ENCODE results near the gene SPON1.

The SPON1 gene

DNA sequence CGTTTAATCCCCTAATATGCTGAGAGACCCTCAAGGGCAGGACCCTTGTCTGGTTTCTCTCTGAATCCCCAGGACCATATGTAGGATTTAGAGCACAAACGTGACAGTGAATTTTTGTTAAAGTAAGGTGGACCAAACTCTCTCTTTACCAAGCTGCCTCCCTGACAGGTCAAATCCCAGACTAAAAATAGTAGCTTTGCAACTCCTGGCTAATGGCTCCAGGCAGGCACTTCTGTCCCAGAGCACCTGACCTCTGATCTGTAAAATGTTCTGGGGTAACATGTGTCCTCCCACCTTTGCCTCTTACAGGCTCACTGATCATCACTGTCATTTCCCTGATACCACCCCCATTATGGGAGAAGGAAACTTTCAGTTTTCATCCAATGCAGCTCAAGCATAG, 152.3 kb downstream of the SPON1 start:
- TF ChIP-seq, protein P1, sequence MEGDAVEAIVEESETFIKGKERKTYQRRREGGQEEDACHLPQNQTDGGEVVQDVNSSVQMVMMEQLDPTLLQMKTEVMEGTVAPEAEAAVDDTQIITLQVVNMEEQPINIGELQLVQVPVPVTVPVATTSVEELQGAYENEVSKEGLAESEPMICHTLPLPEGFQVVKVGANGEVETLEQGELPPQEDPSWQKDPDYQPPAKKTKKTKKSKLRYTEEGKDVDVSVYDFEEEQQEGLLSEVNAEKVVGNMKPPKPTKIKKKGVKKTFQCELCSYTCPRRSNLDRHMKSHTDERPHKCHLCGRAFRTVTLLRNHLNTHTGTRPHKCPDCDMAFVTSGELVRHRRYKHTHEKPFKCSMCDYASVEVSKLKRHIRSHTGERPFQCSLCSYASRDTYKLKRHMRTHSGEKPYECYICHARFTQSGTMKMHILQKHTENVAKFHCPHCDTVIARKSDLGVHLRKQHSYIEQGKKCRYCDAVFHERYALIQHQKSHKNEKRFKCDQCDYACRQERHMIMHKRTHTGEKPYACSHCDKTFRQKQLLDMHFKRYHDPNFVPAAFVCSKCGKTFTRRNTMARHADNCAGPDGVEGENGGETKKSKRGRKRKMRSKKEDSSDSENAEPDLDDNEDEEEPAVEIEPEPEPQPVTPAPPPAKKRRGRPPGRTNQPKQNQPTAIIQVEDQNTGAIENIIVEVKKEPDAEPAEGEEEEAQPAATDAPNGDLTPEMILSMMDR (IDR thresholded peaks at IDR 0.05; ENCODE audit: low read length, missing control alignments), result no peak
- no peak overlapping the region for H3K4me3 ChIP-seq (replicated peaks; ENCODE audit: low read depth, low read length)
- no peak for DNase-seq (ENCODE audit: low read depth)

DNA sequence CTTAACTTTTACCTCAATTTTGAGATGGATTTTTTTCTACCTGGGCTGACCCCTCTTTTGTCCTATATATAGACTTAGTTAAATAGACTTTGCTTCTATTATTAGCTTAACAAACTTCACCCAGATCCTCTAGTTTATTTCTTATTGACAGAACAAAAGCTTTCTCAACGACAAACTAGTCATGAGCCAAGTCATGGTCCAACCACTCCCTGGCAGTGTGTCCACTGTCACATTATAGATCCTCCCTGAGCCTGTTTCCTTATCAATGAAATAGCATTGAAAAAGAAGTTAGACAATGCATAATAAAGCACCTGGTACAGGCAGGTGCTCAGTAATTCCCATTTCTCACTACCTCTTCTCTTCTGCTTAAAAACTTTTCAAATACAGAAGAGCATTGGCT, 155.1 kb downstream of the SPON1 start:
- no peak for DNase-seq (ENCODE audit: low read depth)
- TF ChIP-seq, protein P1 (IDR thresholded peaks at IDR 0.05; ENCODE audit: low read length, missing control alignments), result no peak
- no peak overlapping the region for H3K4me3 ChIP-seq (replicated peaks; ENCODE audit: low read depth, low read length)

DNA sequence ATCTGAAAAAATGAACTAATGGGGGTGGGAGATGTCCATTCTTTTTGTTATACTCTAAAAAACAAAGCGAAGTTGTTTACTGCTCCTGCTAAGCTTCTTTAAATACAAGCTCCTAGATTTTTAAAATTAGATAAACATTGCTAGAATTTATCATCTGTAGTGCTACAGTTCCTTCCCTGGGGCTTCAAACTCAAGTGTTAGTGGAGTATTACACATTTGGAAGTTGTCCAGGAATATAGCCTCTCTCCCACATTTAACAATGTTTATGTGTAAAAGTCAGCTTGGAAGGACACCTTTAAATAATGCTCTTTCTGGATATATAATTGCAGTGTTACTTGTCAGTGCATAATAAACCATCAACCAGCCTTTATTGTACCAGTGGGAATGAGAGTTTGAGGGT, 155.5 kb downstream of the SPON1 start:
- no peak for DNase-seq (ENCODE audit: low read depth)
- no peak overlapping the region for H3K4me3 ChIP-seq (replicated peaks; ENCODE audit: low read depth, low read length)
- TF ChIP-seq, protein P1 (IDR thresholded peaks at IDR 0.05; ENCODE audit: low read length, missing control alignments), result no peak

DNA sequence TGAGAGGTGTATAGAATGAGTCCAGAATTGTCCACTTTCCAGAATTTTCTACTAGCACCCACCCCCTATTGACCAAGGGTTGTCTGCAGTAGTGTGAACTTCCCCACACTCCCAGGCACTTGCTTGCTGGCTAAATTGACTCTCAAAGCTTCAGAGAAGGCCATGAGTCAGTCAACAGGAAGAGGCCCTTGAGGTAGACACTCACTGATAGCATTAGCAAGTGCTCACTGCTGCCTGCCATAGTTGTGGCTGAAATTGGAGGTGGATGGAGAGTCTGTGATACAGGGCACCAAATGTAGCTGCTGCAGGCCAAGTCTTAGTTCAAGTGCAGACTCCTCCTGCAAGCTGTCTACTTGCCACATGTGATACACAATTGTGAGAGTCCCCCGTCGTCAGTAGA, 156.8 kb downstream of the SPON1 start:
- TF ChIP-seq, protein P1 (IDR thresholded peaks at IDR 0.05; ENCODE audit: low read length, missing control alignments), result no peak

DNA sequence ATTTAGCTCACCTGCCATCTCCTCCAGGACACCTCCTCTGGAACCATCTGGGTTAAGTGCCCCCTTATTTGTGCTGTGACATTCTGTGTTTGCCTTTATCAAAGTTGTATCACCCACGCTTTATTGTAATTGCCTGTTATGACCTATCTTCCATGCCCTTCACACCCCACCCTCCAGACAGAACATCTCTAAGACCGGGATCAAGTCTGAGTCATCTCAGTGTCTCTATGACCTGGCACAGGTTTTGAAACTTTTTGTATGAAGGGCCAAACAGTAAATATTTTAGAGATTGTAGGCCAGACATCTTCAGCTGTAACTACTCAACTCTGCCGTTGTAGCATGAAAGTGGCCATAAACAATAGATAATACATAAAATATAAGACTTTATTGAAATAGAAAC, 161.8 kb downstream of the SPON1 start:
- no peak overlapping the region for H3K4me3 ChIP-seq (replicated peaks; ENCODE audit: low read depth, low read length)
- no peak for DNase-seq (ENCODE audit: low read depth)
- TF ChIP-seq, protein P1 (IDR thresholded peaks at IDR 0.05; ENCODE audit: low read length, missing control alignments), result no peak

More for the DNA sequence above, 156.8 kb downstream of the SPON1 start:
- H3K4me3 ChIP-seq (replicated peaks; ENCODE audit: low read depth, low read length), result no peak overlapping the region
- DNase-seq (ENCODE audit: low read depth), result no peak

DNA sequence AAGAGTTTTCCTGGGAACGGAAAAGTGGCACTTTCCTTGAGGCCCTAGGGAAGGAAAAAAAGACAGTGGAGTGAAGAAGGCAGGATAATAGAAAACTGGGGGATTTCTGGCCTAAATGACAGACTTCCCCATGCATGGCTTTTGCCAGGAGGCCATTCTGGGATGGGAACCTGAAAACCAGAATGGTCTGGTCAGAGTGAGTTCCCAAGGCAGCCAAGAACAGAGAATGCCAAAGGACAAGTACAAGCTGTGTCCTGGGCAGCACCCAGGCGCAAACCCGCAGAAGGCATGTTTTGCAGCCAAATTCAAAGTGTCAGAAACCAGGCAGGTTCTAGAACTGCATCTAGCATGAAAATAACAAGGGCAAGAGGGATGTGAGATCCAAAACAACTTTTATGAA, 162.4 kb downstream of the SPON1 start:
- H3K4me3 ChIP-seq (replicated peaks; ENCODE audit: low read depth, low read length), result no peak overlapping the region
- TF ChIP-seq, protein P1 (IDR thresholded peaks at IDR 0.05; ENCODE audit: low read length, missing control alignments), result no peak
- DNase-seq (ENCODE audit: low read depth), result no peak

DNA sequence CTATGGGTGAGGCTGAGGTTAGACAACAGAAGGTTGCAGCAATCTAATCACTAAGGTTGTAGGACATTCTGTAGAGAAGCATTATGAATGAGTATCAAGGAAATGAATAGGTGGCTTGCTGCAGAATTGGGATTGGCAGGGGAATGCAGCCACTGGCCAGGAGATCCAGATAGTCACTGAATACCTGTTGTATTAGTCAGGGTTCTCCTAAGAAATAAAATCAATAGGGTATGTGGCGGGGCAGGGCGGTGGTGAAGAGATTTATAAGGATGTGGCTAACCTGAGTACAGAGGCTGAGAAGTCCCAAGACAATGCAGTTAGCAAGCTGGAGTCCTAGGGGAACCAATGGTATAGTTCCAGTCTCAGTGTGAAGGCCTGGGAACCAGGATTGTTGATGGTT, 163.0 kb downstream of the SPON1 start:
- TF ChIP-seq, protein P1 (IDR thresholded peaks at IDR 0.05; ENCODE audit: low read length, missing control alignments), result no peak
- DNase-seq (ENCODE audit: low read depth), result no peak
- H3K4me3 ChIP-seq (replicated peaks; ENCODE audit: low read depth, low read length), result no peak overlapping the region

Data from fibroblast of pulmonary artery (primary cell).